ENCODE measurements around the gene ANKRD60. TPM values are rescaled to one million over a fixed set of nuclear protein-coding genes. Genes with fewer than 3 reads are reported as not detected.

ANKRD60 gene
- polyA plus RNA-seq, 1 experiment: not detected

GRCh38 chr20:58215116-58215515 lies 13.3 kb downstream of the ANKRD60 start:
- H3K4me3 ChIP-seq (ENCODE audit: low read depth, low read length): no peak overlapping the region
- no peak for DNase-seq (ENCODE audit: low read depth)
- H3K36me3 ChIP-seq (ENCODE audit: control insufficient read depth, insufficient read depth, low read length): no peaks in the 10 kb centered on the region
- no peak for TF ChIP-seq CTCF (IDR thresholded peaks at IDR 0.05; ENCODE audit: insufficient read depth, low read depth, low read length)
- POLR2A ChIA-PET: no interaction called here
- CTCF ChIA-PET: interaction anchor here (1.2 to 2.8 kb wide), 2 partner anchors 620 to 700 kb away, joined by 3 to 18 read pairs; no protein-coding TSS in a partner anchor
- H3K27me3 ChIP-seq (ENCODE audit: control insufficient read depth, insufficient read depth, low read length): peaks cover 10% of the 10 kb centered on the region

GRCh38 chr20:58214310-58214709 lies 14.1 kb downstream of the ANKRD60 start:
- DNase-seq (ENCODE audit: low read depth): no peak
- no peak for TF ChIP-seq CTCF (IDR thresholded peaks at IDR 0.05; ENCODE audit: insufficient read depth, low read depth, low read length)
- H3K4me3 ChIP-seq (ENCODE audit: low read depth, low read length): no peak overlapping the region
- ChIA-PET POLR2A (no interaction called here), CTCF (interaction anchor here (1.2 kb wide), 1 partner anchor 699 kb away, joined by 3 read pairs; no protein-coding TSS in a partner anchor)
- H3K27me3 ChIP-seq (ENCODE audit: control insufficient read depth, insufficient read depth, low read length): peaks cover 10% of the 10 kb centered on the region
- H3K36me3 ChIP-seq (ENCODE audit: control insufficient read depth, insufficient read depth, low read length): no peaks in the 10 kb centered on the region

GRCh38 chr20:58213716-58214115 lies 14.7 kb downstream of the ANKRD60 start:
- peaks cover 10% of the 10 kb centered on the region for H3K27me3 ChIP-seq (ENCODE audit: control insufficient read depth, insufficient read depth, low read length)
- H3K36me3 ChIP-seq (ENCODE audit: control insufficient read depth, insufficient read depth, low read length): no peaks in the 10 kb centered on the region
- CTCF ChIA-PET: interaction anchor here (0.6 to 8.2 kb wide), 5 partner anchors 10 to 700 kb away, joined by 3 to 222 read pairs (median 3); no protein-coding TSS in a partner anchor
- no peak for DNase-seq (ENCODE audit: low read depth)
- no peak overlapping the region for H3K4me3 ChIP-seq (ENCODE audit: low read depth, low read length)
- POLR2A ChIA-PET: no interaction called here
- no peak for TF ChIP-seq CTCF (IDR thresholded peaks at IDR 0.05; ENCODE audit: insufficient read depth, low read depth, low read length)

GRCh38 chr20:58213121-58213520 lies 15.3 kb downstream of the ANKRD60 start:
- DNase-seq (ENCODE audit: low read depth): no peak
- peak; percentile 32 for TF ChIP-seq CTCF (IDR thresholded peaks at IDR 0.05; ENCODE audit: insufficient read depth, low read depth, low read length)
- POLR2A ChIA-PET: interaction anchor here (0.6 kb wide), 1 partner anchor 749 kb away, joined by 3 read pairs; no protein-coding TSS in a partner anchor
- CTCF ChIA-PET: interaction anchor here (0.6 to 8.2 kb wide), 6 partner anchors 9 to 699 kb away, joined by 3 to 222 read pairs (median 4); no protein-coding TSS in a partner anchor
- Histone ChIP-seq H3K36me3 (ENCODE audit: control insufficient read depth, insufficient read depth, low read length) (no peaks in the 10 kb centered on the region), H3K4me3 (ENCODE audit: low read depth, low read length) (no peak overlapping the region), H3K27me3 (ENCODE audit: control insufficient read depth, insufficient read depth, low read length) (peaks cover 10% of the 10 kb centered on the region)

- DNase-seq (ENCODE audit: low read depth): no peak
- Histone ChIP-seq H3K27me3 (ENCODE audit: control insufficient read depth, insufficient read depth, low read length) (peaks cover 10% of the 10 kb centered on the region), H3K36me3 (ENCODE audit: control insufficient read depth, insufficient read depth, low read length) (no peaks in the 10 kb centered on the region), H3K4me3 (ENCODE audit: low read depth, low read length) (no peak overlapping the region)
- POLR2A ChIA-PET: interaction anchor here (0.6 kb wide), 1 partner anchor 749 kb away, joined by 3 read pairs; no protein-coding TSS in a partner anchor
- CTCF ChIA-PET: interaction anchor here (1.2 to 8.2 kb wide), 4 partner anchors 12 to 699 kb away, joined by 3 to 222 read pairs (median 4); no protein-coding TSS in a partner anchor
- no peak for TF ChIP-seq CTCF (IDR thresholded peaks at IDR 0.05; ENCODE audit: insufficient read depth, low read depth, low read length)
Observed at GRCh38 chr20:58212636-58213035, 15.8 kb downstream of the ANKRD60 start.
